ENCODE measurements around the gene VKORC1L1. TPM values are rescaled to one million over a fixed set of nuclear protein-coding genes. Genes with fewer than 3 reads are reported as not detected.
"Not testable (repeated sequence)": the region's sequence is repeated elsewhere in the genome, so short reads cannot be mapped to it uniquely, and the experiment has no call there.

Gene VKORC1L1
- polyA plus RNA-seq, 1 experiment = 11.7 TPM

GRCh38 chr7:65892835-65893234 lies 20.0 kb downstream of the VKORC1L1 start:
- no peaks in the 10 kb centered on the region for H3K36me3 ChIP-seq (ENCODE audit: control insufficient read depth, insufficient read depth, low read length)
- CTCF ChIA-PET = no interaction called here

GRCh38 chr7:65896279-65896870 lies 23.5 kb downstream of the VKORC1L1 start:
- no peak for DNase-seq (ENCODE audit: low read depth)
- ChIA-PET CTCF (no interaction called here), POLR2A (interaction anchor here (0.7 kb wide), 1 partner anchor 19 kb away, joined by 3 read pairs; no protein-coding TSS in a partner anchor)
- Histone ChIP-seq H3K27me3 (ENCODE audit: control insufficient read depth, insufficient read depth, low read length) (no peaks in the 10 kb centered on the region), H3K36me3 (ENCODE audit: control insufficient read depth, insufficient read depth, low read length) (no peaks in the 10 kb centered on the region), H3K4me3 (ENCODE audit: low read depth, low read length) (no peak overlapping the region)
- no peak for TF ChIP-seq CTCF (IDR thresholded peaks at IDR 0.05; ENCODE audit: insufficient read depth, low read depth, low read length)

More at GRCh38 chr7:65892835-65893234, 20.0 kb downstream of the VKORC1L1 start:
- no peak for TF ChIP-seq CTCF (IDR thresholded peaks at IDR 0.05; ENCODE audit: insufficient read depth, low read depth, low read length)
- POLR2A ChIA-PET = no interaction called here
- no peaks in the 10 kb centered on the region for H3K27me3 ChIP-seq (ENCODE audit: control insufficient read depth, insufficient read depth, low read length)
- no peak for DNase-seq (ENCODE audit: low read depth)
- H3K4me3 ChIP-seq (ENCODE audit: low read depth, low read length) = no peak overlapping the region

- DNase-seq (ENCODE audit: low read depth); H3K36me3 ChIP-seq (ENCODE audit: control insufficient read depth, insufficient read depth, low read length); H3K27me3 ChIP-seq (ENCODE audit: control insufficient read depth, insufficient read depth, low read length); CTCF ChIA-PET; H3K4me3 ChIP-seq (ENCODE audit: low read depth, low read length); POLR2A ChIA-PET: not testable (repeated sequence)
Observed at GRCh38 chr7:65897289-65897688, 24.4 kb downstream of the VKORC1L1 start.

GRCh38 chr7:65898677-65899447 lies 26.0 kb downstream of the VKORC1L1 start:
- POLR2A ChIA-PET; H3K27me3 ChIP-seq (ENCODE audit: control insufficient read depth, insufficient read depth, low read length); DNase-seq (ENCODE audit: low read depth); H3K4me3 ChIP-seq (ENCODE audit: low read depth, low read length); CTCF ChIA-PET; H3K36me3 ChIP-seq (ENCODE audit: control insufficient read depth, insufficient read depth, low read length): not testable (repeated sequence)

GRCh38 chr7:65902306-65902705 lies 29.4 kb downstream of the VKORC1L1 start:
- CTCF ChIA-PET = no interaction called here
- no peak for TF ChIP-seq CTCF (IDR thresholded peaks at IDR 0.05; ENCODE audit: insufficient read depth, low read depth, low read length)
- POLR2A ChIA-PET = no interaction called here
- Histone ChIP-seq H3K27me3 (ENCODE audit: control insufficient read depth, insufficient read depth, low read length) (no peaks in the 10 kb centered on the region), H3K36me3 (ENCODE audit: control insufficient read depth, insufficient read depth, low read length) (no peaks in the 10 kb centered on the region), H3K4me3 (ENCODE audit: low read depth, low read length) (no peak overlapping the region)
- DNase-seq (ENCODE audit: low read depth) = no peak

GRCh38 chr7:65907501-65908198 lies 34.8 kb downstream of the VKORC1L1 start:
- Histone ChIP-seq H3K27me3 (ENCODE audit: control insufficient read depth, insufficient read depth, low read length) (no peaks in the 10 kb centered on the region), H3K4me3 (ENCODE audit: low read depth, low read length) (no peak overlapping the region), H3K36me3 (ENCODE audit: control insufficient read depth, insufficient read depth, low read length) (no peaks in the 10 kb centered on the region)
- CTCF ChIA-PET = no interaction called here
- DNase-seq (ENCODE audit: low read depth) = no peak
- no peak for TF ChIP-seq CTCF (IDR thresholded peaks at IDR 0.05; ENCODE audit: insufficient read depth, low read depth, low read length)
- POLR2A ChIA-PET = no interaction called here

Measured in BJ (cell line).